Measurements from ENCODE around the gene ARHGAP20. TPM values are rescaled to one million over a fixed set of nuclear protein-coding genes. Genes with fewer than 3 reads are reported as not detected.

ARHGAP20 gene
- total and polyA plus RNA-seq, 2 experiments from 2014 or later, result 0.31 TPM; not detected in 1

- Mint-ChIP-seq H3K9me3 (no peaks in the 10 kb centered on the region), H3K36me3 (ENCODE audit: low read depth) (no peaks in the 10 kb centered on the region), H3K4me1 (no peaks in the 10 kb centered on the region), H3K4me3 (no peak overlapping the region), H3K27ac (no peak overlapping the region), H3K27me3 (ENCODE audit: insufficient read depth, low read depth, poor library complexity) (peaks cover 3% of the 10 kb centered on the region)
- H3K4me3 ChIP-seq, result no peak overlapping the region
- no peaks in the 10 kb centered on the region for H3K36me3 ChIP-seq (ENCODE audit: insufficient read depth)
- no peaks in the 10 kb centered on the region for H3K4me1 ChIP-seq (ENCODE audit: insufficient read depth)
- no peaks in the 10 kb centered on the region for H3K9me2 ChIP-seq (ENCODE audit: insufficient read depth)
- H2AFZ ChIP-seq, result no peak overlapping the region
- DNase-seq (ENCODE audit: low spot score) (no peak), ATAC-seq (no peak)
- no peak overlapping the region for H3K27ac ChIP-seq (ENCODE audit: low read depth)
- TF ChIP-seq POLR2AphosphoS5 (IDR thresholded peaks at IDR 0.05; ENCODE audit: low read depth) (no peak), STAT1 (IDR thresholded peaks at IDR 0.05; ENCODE audit: unreplicated experiment) (no peak)
- H4K20me1 ChIP-seq (replicated peaks; ENCODE audit: insufficient read depth), result no peaks in the 10 kb centered on the region
- no peaks in the 10 kb centered on the region for H3K79me2 ChIP-seq (replicated peaks; ENCODE audit: insufficient read depth)
- no peaks in the 10 kb centered on the region for H3F3A ChIP-seq (replicated peaks; ENCODE audit: low read depth)
- H3K27me3 ChIP-seq (ENCODE audit: insufficient read depth), result no peaks in the 10 kb centered on the region
- no peak overlapping the region for H3K4me2 ChIP-seq
Observed at GRCh38 chr11:110654456-110654855, 57.8 kb downstream of the ARHGAP20 start.

GRCh38 chr11:110645253-110645652, 67.0 kb downstream of the ARHGAP20 start:
- H3K27ac Mint-ChIP-seq, result no peak overlapping the region
- no peaks in the 10 kb centered on the region for H3K9me3 Mint-ChIP-seq
- Histone ChIP-seq H3K27me3 (ENCODE audit: insufficient read depth) (no peaks in the 10 kb centered on the region), H2AFZ (no peak overlapping the region), H3K27ac (ENCODE audit: low read depth) (no peak overlapping the region), H4K20me1 (replicated peaks; ENCODE audit: insufficient read depth) (no peaks in the 10 kb centered on the region), H3K4me1 (ENCODE audit: insufficient read depth) (no peaks in the 10 kb centered on the region), H3F3A (replicated peaks; ENCODE audit: low read depth) (no peaks in the 10 kb centered on the region), H3K4me3 (no peak overlapping the region), H3K36me3 (ENCODE audit: insufficient read depth) (no peaks in the 10 kb centered on the region), H3K9me2 (ENCODE audit: insufficient read depth) (no peaks in the 10 kb centered on the region), H3K4me2 (no peak overlapping the region), H3K79me2 (replicated peaks; ENCODE audit: insufficient read depth) (no peaks in the 10 kb centered on the region)
- ATAC-seq, result no peak
- no peaks in the 10 kb centered on the region for H3K27me3 Mint-ChIP-seq (ENCODE audit: insufficient read depth, low read depth, poor library complexity)
- no peak for DNase-seq (ENCODE audit: low spot score)
- H3K4me3 Mint-ChIP-seq, result no peak overlapping the region
- H3K36me3 Mint-ChIP-seq (ENCODE audit: low read depth), result no peaks in the 10 kb centered on the region
- no peaks in the 10 kb centered on the region for H3K4me1 Mint-ChIP-seq
- no peak for TF ChIP-seq EZH2 (IDR thresholded peaks at IDR 0.05; ENCODE audit: low read depth, unreplicated experiment)
- TF ChIP-seq POLR2AphosphoS5 (IDR thresholded peaks at IDR 0.05; ENCODE audit: low read depth), result no peak
- TF ChIP-seq NANOG (IDR thresholded peaks at IDR 0.05; ENCODE audit: borderline replicate concordance), result no peak
- TF ChIP-seq EZH2phosphoT487 (IDR thresholded peaks at IDR 0.05; ENCODE audit: unreplicated experiment), result no peak
- no peak for TF ChIP-seq CREB1 (CRISPR knock-in tag; IDR thresholded peaks at IDR 0.05; ENCODE audit: low read depth)
- TF ChIP-seq, protein P1, sequence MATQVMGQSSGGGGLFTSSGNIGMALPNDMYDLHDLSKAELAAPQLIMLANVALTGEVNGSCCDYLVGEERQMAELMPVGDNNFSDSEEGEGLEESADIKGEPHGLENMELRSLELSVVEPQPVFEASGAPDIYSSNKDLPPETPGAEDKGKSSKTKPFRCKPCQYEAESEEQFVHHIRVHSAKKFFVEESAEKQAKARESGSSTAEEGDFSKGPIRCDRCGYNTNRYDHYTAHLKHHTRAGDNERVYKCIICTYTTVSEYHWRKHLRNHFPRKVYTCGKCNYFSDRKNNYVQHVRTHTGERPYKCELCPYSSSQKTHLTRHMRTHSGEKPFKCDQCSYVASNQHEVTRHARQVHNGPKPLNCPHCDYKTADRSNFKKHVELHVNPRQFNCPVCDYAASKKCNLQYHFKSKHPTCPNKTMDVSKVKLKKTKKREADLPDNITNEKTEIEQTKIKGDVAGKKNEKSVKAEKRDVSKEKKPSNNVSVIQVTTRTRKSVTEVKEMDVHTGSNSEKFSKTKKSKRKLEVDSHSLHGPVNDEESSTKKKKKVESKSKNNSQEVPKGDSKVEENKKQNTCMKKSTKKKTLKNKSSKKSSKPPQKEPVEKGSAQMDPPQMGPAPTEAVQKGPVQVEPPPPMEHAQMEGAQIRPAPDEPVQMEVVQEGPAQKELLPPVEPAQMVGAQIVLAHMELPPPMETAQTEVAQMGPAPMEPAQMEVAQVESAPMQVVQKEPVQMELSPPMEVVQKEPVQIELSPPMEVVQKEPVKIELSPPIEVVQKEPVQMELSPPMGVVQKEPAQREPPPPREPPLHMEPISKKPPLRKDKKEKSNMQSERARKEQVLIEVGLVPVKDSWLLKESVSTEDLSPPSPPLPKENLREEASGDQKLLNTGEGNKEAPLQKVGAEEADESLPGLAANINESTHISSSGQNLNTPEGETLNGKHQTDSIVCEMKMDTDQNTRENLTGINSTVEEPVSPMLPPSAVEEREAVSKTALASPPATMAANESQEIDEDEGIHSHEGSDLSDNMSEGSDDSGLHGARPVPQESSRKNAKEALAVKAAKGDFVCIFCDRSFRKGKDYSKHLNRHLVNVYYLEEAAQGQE (IDR thresholded peaks at IDR 0.05; ENCODE audit: unreplicated experiment), result no peak
- no peak for TF ChIP-seq STAT1 (IDR thresholded peaks at IDR 0.05; ENCODE audit: unreplicated experiment)
- no peak for TF ChIP-seq ZNF114 (CRISPR knock-in tag; IDR thresholded peaks at IDR 0.05)
- TF ChIP-seq ZNF331 (CRISPR knock-in tag; IDR thresholded peaks at IDR 0.05; ENCODE audit: low read depth), result no peak
- TF ChIP-seq JUNB (IDR thresholded peaks at IDR 0.05; ENCODE audit: unreplicated experiment), result no peak
- TF ChIP-seq ZNF462 (CRISPR knock-in tag; IDR thresholded peaks at IDR 0.05), result no peak
- no peak for TF ChIP-seq CTCF (conservative IDR thresholded peaks at IDR 0.05; ENCODE audit: low read depth in 2 of 2)

All from GM23338 (cell line).